ENCODE results near the gene PIGW.
"Not testable (repeated sequence)": the region's sequence is repeated elsewhere in the genome, so short reads cannot be mapped to it uniquely, and the experiment has no call there.

Gene PIGW

DNA sequence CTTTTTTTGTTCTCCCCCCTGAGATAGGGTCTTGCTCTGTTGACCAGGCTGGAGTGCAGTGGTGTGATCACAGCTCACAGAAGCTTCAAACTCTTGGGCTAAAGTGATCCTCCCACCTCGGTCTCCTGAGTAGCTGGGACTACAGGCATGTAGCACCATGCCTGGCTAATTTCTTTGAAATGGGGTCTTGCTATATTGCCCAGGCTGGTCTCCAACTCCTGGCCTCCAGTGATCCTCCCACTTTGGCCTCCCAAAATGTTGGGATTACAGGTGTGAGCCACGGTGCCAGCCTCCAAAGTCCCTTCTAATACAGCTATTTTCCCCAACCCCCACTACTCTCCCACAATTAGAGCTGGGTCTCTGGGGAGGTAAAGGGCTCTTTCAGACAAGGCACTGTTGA, 26.3 kb upstream of the PIGW start:
- not testable (repeated sequence) for DNase-seq

DNA sequence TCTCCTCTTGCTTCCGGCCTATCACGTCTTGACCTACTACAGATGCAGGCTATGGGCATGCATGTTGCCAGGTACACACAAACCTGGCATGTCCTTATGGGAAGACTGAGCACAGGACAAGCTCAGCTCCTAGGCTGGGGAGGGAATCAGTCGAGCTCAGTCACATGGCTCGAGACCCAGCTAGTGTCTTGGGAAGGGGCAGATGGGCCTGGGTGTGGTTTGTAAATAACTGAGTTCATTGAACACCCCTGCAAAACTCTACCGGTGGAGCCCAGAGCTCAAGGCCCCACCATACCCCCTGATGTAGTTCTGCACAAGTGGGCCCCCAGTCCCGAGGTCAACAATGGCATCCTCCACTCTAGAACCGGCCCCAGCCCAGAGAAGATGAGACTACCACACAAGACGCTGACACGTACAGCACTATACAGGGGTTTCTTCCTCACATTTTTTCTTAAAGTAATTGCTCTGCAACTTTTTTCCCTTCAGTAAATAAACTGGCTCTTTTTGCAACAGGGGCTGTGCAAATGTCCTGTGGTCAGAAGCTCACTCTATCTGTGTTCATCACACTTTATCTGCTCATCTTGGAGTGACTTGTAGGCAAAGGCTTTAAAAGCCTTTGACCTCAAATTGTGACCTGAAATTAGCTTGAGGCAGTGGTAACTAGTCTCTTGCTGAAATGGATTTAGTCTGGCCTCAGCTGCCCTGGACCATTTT, 25.4 kb upstream of the PIGW start:
- no peak for DNase-seq

DNA sequence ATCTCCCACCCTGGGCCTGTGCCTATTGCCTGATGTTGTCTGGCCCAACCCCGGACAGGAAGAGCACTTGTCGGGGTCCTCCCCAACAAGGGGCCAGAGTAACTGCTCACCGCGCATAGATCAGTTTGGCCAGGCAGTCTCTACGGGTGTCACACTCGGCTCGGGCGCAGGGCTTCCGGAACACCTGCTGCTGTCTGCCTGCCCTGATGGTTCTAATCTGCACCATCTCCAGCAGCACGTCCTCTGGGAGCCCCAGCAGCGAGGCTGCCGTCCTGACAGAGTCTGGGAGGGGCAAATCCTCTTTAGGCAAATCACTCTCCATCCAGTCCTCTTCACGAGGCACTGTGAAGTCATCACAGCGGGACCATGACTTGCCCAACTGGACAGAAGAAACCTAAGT, 24.2 kb upstream of the PIGW start:
- no peak for DNase-seq

DNA sequence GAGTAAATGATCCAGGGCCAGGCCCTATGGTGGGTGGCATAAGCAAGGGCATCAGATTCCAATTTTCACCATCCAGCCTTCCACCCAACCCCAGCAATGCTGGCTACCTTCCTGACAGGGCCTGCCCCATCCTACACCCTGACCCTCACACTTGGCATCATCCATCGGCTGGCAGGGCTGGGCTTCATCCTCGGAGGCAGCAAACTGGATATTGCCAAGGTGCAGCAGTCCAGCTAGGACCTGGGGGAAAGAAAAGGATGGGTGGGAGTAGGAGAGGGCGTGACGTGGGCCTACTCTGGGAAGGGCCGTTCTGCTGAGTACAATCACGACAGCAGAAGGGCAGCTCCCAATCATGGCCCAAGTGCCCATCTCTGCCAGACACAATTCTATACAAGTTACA, 23.6 kb upstream of the PIGW start:
- DNase-seq: no peak

DNA sequence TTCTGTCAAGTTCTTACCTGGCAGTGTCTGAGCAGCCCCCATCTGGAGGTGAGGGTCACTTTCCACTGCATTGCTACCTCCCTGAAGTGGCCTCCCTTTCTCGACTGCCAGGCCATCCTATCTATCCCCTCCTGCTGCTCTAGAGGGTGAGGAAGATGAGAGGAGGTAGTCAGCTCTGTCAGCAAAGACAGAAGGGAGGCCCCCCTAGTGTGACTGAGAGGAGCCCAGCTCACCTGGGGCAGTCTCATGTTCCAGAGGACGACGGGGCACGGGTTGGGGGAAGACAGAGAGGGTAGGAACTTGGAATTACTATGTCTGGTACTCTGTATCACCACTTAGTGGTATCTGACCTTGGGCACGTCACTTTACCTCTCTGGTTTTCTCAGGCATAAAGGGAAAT, 22.1 kb upstream of the PIGW start:
- no peak for DNase-seq

DNA sequence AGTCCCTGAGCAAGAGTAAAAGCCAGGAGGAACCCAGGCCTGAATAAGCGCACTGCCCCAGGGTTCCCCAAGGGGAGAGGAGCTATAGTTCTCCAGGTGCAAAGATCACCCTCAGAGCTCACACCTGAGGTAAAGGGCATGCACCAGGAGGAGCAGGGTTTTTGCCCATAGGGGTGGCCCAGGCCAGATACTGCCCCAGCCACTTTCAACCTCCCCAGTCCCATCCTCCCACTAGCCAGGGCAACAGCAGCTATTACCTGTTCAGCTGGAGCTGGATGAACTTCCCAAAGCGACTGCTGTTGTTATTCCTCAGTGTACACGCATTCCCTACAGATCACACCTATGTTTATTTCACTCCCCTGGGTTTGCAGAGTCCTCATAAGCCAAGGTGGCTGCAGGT, 19.9 kb upstream of the PIGW start:
- no peak for DNase-seq

DNA sequence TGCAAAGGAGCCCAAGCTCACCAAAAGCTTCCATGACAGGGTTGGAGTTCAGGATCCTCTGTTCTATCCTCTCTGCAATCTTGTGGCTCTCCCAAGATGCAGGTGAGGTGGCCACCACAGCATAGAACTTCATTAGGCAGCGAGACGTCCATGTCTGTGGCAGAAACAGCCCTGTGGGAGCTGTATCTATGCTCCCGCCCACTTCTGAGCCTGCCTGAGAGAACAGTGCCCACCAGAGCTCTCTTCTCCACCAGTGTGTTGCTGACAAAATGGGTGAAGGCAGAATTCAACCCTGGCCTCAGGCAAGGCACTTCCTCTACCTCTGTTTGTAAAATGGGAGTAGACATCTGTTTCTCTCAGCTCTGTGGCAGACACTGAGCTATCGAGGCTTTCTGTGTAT, 18.9 kb upstream of the PIGW start:
- no peak for DNase-seq

DNA sequence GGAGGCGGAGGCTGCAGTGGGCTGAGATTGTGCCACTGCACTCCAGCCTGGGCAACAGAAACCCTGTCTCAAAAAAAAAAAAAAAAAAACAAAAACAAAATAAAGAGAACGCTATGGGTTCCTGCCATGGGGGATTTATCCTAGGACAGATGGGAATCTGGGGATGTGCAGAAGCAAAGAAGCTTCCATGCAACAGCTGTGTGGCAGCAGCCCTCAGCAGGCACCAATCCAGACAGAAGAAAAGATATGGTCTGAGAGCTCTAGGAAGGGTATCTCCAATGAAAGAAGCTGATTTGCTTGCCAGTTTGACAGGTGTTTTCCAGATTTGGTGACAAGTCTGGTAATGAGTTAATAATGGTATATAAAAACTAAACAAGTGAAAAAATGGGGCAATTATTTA, 11.7 kb upstream of the PIGW start:
- DNase-seq: no peak

DNA sequence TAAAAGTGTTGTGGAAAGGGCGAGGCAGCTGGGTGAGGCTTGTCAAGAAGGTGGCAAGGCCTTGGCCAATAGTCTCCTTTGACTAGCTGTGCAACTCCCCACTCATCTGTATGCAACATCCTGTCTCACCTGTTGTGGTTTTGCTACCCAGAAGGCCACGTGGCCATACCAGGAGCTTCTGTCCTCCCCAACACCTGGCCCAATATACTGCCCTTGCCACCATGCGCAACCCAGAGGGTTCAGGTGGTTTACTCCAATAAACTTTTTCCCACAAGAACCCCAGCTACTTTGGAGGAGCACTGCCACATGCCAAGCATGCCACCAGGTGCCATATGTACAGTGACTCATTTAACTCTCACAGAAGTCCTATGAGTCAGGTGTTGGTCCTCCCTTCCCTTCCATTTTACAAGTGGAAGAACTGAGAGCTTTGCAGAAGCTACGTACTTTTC, 10.3 kb upstream of the PIGW start:
- DNase-seq: no peak

DNA sequence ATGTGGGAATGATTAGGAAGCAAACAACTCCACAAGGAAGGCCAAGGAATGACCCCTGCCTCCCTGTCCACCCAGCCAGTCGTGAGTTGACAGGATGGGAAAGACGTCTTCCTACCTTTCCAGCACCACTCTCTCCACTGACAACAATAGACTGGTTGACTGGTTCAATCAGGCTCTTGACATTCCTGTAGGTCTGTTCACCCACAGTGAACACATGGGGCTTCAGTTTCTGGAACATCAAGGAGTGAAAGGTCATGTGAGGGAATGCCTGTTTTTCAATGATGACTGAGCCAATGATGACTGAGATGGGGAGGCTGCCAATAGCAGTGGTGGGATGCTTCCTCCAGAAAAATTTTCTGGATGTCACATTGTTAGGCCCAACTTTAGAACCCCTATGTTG, 9.7 kb upstream of the PIGW start:
- DNase-seq: no peak

DNA sequence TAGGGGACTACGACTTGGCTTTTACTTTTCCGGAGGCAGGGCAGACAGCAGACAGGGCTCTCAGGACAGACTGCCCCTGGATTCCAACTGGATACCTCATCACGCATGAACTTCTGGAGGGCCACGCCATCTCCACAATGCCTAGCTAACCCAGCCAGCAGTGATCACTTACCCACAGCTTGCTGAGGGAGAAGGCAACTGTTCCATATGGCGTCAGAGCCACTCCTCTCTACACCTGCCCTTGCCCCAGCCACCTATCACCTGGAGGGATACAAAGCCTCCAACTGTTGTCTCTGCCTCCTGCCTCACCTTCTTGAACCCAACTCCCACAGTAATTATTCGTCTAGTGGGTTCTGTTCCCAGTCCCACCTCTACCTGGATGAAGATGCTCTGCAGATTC, 8.9 kb upstream of the PIGW start:
- no peak for DNase-seq

DNA sequence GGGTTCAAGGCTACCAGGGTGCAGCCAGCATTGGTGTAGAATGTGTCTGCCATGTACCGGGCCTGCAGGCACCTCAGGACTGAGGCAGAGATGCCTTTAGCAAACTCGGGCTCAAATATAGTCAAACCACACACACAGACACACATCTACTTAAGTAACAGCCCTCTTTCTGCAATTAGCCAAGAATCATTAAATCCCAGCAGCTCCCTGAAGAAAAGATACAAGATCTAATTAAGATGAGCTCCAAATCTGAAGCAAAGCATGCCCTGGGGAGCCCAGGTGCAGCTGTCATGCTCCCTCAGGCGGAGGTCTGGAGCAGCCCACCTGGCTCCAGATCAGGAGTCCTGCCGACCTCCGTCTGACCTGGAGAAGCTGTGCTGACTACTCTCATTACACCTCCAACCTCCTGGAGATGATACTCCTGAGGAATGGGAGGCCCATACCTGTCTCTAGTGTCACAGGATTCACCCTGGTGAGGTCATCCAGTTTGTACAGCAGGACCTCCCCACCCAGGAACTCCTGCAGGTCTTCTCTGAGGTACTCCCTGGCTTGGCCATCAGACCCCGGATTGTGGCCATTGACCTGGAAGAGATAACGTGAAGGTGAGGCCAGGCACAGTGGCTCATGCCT, 7.1 kb upstream of the PIGW start:
- DNase-seq: no peak

DNA sequence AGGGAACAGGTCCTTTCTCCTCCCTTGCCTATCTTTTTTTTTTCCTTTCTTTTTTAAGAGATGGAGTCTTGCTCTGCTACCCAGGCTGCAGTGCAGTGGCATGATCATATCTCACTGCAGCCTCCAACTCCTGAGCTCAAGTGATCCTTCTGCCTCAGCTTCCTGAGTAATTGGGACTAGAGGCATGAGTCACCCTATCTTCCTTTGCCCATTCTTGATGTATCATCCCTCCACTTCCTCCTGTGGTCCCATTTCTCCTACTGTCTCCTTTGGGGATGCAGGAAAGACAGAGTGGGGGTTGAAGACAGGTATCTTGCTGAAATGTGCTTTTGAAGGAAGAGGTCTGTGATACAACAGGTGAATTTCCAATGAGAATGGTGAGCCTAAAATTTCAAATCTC, 5.7 kb upstream of the PIGW start:
- no peak for DNase-seq

DNA sequence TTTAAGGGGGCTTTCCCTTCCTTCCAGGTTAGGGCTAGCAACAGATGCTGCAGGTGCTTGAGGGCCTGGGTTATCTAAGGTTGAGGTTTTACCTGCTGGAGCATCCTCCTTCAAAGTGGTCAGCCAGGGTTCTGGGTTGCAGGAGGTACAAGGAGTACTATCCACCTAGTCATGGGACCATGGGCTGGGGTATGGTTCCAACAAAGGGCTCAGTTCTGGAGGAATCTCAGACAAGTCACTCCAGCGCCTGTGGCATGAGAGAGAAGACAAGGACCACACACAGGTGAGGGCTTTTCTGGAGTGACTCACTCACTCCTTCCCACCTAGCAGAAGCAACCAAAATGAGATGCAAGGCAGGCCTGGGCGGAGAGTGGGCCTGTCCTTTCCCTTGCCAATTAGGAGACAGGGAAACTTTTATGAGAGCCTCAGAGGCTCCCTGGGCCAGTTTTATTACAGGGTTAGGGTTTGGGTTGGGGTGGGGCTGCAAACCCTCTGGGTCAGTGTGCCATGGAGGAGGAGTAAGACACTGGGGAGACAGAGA, 2.3 kb upstream of the PIGW start:
- no peak for DNase-seq

DNA sequence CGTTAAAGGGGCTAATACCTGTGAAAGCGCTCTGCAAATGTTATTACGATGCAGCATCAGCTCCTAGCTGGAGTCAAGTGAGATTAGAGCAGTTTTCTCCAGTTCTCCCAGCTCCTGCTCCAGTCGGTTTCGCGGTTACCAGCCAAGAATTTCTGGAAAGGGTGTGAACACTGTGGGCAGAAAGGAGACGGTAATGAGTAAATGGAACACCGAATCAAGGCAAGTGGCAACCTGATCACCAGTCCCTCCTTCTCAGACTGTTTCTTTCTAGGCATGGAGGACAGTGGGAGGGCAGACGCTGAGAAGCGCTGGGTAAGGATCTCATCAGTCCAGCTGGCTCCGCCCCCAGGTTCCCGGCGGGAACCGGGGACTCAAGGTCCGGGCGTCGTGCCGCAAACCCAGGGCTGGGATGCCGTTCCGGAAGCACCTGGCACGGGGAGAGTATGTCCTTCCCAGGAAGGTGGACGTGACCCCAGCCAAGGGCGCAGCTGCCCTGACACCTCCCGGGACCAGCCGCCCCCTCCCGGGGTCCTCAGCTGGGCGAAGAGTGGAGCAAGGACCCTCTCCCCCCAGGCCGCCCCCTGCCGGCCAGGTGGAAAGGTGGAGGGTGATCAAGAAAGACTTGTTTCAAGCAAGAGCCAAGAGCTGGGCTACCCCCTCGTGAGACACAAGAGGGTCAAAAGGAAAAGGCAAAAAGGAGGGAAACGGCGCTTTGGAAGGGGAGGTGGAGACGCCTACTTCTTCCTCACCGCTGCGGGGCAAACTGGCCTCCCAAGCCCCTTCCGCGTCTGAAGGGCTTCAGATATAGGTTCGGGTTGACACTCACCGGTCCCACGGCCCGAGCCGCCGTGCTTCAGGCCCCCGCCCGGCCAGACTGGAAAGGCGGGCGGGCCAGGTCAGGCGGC, 600 bp upstream of the PIGW start:
- DNase-seq: peak; percentile 36

DNA sequence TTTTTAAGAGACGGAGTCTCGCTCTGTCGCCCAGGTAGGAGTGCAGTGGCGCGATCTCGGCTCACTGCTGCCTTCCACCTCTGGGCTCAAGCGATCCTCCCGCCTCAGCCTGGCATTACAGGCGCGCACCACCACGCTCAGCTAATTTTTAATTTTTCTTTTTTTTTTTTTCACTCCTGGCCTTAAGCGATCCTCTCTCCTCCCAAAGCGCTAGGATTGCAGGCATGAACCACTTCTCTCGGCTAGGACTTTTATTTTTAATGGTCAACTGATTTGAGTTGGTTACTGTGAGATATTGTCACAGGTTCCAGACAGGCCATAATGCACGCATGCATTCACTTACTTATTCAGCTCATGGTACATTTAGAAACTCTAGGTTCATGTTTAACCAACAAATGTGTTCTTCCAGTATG, 888 bp downstream of the PIGW start:
- no peak for DNase-seq

DNA sequence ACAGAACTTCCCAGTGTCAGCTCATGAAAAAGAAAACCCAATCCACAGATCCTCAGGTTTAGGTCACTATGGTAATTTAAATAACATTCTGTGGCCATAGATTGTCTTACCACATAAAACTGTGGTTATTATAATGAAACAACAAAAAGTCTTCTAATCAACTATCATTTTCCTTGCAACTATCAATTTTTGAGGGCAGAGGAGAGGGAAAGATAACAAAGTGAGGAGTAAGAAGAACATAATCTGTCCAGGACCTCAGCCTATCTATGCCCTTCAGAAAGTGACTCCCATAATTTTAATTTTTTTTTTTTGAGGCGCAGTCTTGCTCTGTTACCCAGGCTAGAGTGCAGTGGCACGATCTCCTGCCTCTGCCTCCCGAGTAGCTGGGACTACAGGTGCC, 5.9 kb downstream of the PIGW start:
- no peak for DNase-seq

DNA sequence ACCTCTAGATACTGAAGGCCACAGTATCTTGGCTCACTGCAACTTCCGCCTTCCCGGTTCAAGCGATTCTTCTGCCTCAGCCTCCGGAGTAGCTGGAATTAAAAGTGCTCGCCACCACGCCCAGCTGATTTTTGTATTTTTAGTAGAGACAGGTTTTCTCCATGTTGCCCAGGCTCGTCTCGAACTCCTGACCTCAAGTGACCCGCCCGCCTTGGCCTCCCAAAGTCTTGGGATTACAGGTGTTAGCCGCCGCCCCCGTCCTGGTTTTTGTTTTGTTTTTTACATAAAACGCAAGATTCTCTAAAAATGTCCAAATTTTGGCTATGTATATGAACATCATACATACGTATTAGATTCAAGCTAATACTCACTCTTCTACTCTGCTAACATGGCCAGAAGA, 8.0 kb downstream of the PIGW start:
- no peak for DNase-seq

DNA sequence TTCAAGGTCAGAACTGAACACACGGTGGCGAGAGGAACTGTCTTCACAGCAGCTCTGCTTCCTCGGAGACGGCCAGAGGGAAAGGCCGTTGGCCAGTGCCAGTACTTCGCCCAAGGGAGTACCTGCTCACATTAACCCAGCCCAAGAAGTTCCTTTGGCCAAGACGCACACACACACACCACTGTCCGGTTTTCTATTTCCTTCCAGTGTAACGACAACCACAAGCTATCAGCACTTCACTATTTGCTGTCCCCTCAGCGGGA, 9.2 kb downstream of the PIGW start:
- peak; percentile 64 for DNase-seq

DNA sequence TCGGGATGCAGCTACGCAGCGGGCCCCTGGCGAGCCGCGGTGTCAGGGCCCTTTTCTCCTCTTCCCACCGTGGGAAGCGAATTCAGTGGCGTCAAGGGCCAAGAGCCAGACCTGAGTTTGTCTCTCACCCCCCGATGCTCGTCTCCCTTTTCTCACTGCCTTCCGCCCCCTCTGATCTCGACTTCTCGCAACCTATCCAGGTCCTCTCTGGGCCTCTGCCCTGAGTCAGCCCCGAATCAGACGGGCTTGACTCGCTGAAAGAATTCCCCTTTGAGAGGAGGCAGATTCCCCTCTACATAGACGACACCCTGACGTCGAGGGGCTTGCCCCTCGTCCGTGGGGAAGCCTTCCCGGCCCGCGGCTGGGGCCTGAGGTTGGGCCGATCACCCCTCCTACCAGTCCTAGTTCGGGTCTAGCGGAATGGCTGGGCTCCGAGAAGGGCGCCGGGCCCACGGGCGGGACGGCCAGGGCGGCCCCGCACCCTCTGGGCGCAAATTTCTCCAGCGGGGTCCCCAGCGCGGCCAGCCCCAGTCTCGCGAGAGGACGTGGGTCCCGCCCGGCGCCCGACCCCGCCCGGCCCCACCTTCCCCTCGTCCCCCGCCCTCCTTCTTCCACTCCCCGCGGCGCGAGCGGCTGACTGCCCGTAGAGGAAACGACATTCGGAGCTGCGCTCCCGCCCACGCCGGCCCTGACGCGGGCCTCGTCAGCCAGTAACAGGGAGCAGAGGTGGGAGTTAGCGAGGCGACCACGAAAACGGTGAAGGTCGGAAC, 9.7 kb downstream of the PIGW start, which contains the start of gene GGNBP2:
TSS of gene GGNBP2 (plus strand) at position 613 of the 770 bp plus-strand sequence. CDS start 806 bp downstream, outside the sequence.
- peak; percentile 95 for DNase-seq

DNA sequence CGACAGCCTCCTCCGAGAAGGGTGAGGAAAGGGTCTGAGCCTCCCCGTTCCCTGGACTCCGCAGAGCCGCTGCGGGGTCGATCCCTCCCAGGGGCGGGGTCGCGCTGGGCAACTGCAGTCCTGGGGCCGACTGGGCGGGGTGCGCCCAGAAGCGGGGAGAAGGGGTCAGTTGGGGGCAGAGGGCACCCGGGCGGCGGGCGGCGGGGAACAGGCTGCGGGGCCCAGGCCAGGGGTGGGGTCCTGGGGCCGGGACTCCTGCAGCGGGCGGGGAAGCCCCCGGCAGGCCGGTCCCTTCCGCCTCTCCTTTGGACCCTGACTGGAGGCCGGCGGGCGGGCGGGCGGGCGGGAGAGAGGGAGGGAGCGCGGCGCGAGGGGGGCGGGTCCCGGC, 10.3 kb downstream of the PIGW start:
- DNase-seq: no peak

DNA sequence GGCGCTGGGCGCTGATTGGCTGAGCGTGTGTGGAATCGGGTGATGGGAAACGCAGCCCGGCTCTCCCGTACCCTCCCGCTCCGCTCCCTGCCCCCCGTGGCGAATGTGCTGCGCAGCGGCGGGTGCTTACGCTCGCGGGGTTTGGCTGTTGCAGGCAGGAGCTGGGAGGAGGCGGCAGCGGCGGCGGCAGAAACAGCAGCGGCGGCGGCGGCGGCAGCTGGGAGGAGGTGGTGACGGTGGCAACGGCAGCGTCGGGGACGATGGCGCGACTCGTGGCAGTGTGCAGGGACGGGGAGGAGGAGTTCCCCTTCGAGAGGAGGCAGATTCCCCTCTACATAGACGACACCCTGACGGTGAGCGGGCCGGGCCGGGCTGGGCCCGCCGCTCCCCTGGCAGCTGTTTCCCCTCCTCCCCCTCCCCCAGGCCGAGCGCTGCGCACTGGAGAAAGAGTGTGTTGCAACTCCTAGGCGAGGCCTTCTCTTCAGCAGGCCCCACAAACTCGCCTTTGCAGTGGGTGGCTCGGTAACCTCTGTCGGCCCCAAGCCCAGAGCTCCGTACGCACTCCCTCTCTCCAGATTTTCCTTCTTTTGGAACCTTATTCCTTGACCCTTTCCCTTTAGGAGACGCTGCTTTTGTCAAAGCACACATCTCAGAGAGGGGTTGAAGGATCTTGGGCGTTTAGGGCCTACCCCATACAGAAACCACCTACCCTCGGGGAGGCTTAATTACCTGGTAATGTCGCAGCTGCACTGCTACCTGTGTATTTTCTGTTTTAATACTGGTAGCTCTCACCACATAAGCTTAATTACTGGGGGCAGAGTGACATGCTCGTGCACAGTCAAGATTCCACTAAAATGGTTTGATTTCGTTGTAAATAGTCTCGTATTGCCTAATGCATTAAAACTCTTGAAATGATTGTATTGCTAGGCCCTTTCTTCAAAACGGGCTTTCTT, 11.0 kb downstream of the PIGW start:
- DNase-seq: peak; percentile 94
